ENCODE data around the gene UBR2. TPM values are rescaled to one million over a fixed set of nuclear protein-coding genes. Genes with fewer than 3 reads are reported as not detected.
"Not testable (repeated sequence)": the region's sequence is repeated elsewhere in the genome, so short reads cannot be mapped to it uniquely, and the experiment has no call there.

The UBR2 gene
- total RNA-seq, 1 donor from 2014 or later = 30.0 TPM

GRCh38 chr6:42555477-42556457 lies 8.1 kb upstream of the UBR2 start:
- intact Hi-C loops (cut with micrococcal nuclease) = no loop called here

GRCh38 chr6:42556462-42556861 lies 7.4 kb upstream of the UBR2 start:
- intact Hi-C loops (cut with micrococcal nuclease) = no loop called here

- intact Hi-C loops (cut with micrococcal nuclease) = not testable (repeated sequence)
Measured at GRCh38 chr6:42559276-42559675, 4.6 kb upstream of the UBR2 start.

- intact Hi-C loops (cut with micrococcal nuclease) = loop anchor here (2.0 to 10.0 kb wide), 5 partner anchors 109 to 627 kb away; partner anchors contain the start of genes CUL7, KLC4, MRPL2 and MRPS10
Measured at GRCh38 chr6:42561986-42562385, 1.8 kb upstream of the UBR2 start.

- intact Hi-C loops (cut with micrococcal nuclease) = loop anchor here (1.0 to 10.0 kb wide), 7 partner anchors 110 to 628 kb away; partner anchors contain the start of genes CNPY3, CUL7, KLC4 and MRPL2
Measured at GRCh38 chr6:42562788-42563405, 932 bp upstream of the UBR2 start.

GRCh38 chr6:42564506-42564825 lies 637 bp downstream of the UBR2 start:
- intact Hi-C loops (cut with micrococcal nuclease) = loop anchor here (1.0 to 10.0 kb wide), 6 partner anchors 182 to 778 kb away; partner anchors contain the start of genes CUL7, KLC4, MRPL2 and MRPS10

GRCh38 chr6:42565823-42566613 lies 2.2 kb downstream of the UBR2 start:
- intact Hi-C loops (cut with micrococcal nuclease) = loop anchor here (2.0 to 10.0 kb wide), 6 partner anchors 161 to 779 kb away; partner anchors contain the start of genes CUL7, KLC4, MRPL2 and SRF

- intact Hi-C loops (cut with micrococcal nuclease) = loop anchor here (5.0 to 10.0 kb wide), 5 partner anchors 161 to 632 kb away; partner anchors contain the start of genes CUL7, KLC4, MRPL2 and SRF
Measured at GRCh38 chr6:42566614-42567208, 2.9 kb downstream of the UBR2 start.

- intact Hi-C loops (cut with micrococcal nuclease) = loop anchor here (5.0 to 10.0 kb wide), 5 partner anchors 160 to 632 kb away; partner anchors contain the start of genes CUL7, KLC4, MRPL2 and SRF
Measured at GRCh38 chr6:42567237-42567636, 3.4 kb downstream of the UBR2 start.

- intact Hi-C loops (cut with micrococcal nuclease) = loop anchor here (5.0 to 10.0 kb wide), 5 partner anchors 158 to 635 kb away; partner anchors contain the start of genes CUL7, KLC4, MRPL2 and SRF
Measured at GRCh38 chr6:42569102-42570028, 5.5 kb downstream of the UBR2 start.

GRCh38 chr6:42571611-42572342 lies 7.9 kb downstream of the UBR2 start:
- intact Hi-C loops (cut with micrococcal nuclease) = no loop called here

GRCh38 chr6:42572523-42572922 lies 8.7 kb downstream of the UBR2 start:
- intact Hi-C loops (cut with micrococcal nuclease) = no loop called here

- intact Hi-C loops (cut with micrococcal nuclease) = not testable (repeated sequence)
Measured at GRCh38 chr6:42576538-42576937, 12.7 kb downstream of the UBR2 start.

GRCh38 chr6:42598300-42598699 lies 34.5 kb downstream of the UBR2 start:
- intact Hi-C loops (cut with micrococcal nuclease) = no loop called here

- intact Hi-C loops (cut with micrococcal nuclease) = no loop called here
Measured at GRCh38 chr6:42599558-42599957, 35.7 kb downstream of the UBR2 start.

- intact Hi-C loops (cut with micrococcal nuclease) = no loop called here
Measured at GRCh38 chr6:42604150-42604549, 40.3 kb downstream of the UBR2 start.

- intact Hi-C loops (cut with micrococcal nuclease) = not testable (repeated sequence)
Measured at GRCh38 chr6:42604699-42605098, 40.9 kb downstream of the UBR2 start.

- intact Hi-C loops (cut with micrococcal nuclease) = no loop called here
Measured at GRCh38 chr6:42610416-42610815, 46.6 kb downstream of the UBR2 start.

- intact Hi-C loops (cut with micrococcal nuclease) = no loop called here
Measured at GRCh38 chr6:42615518-42615917, 51.7 kb downstream of the UBR2 start.
